Keratinocyte (primary cell): ENCODE data around the gene IPO8. TPM values are rescaled to one million over a fixed set of nuclear protein-coding genes. Genes with fewer than 3 reads are reported as not detected.

Experiments used
- DNase-seq: peaks from one replicate; pipeline ENCODE4 v3.0.0-alpha.2; 2011; ENCODE audit warnings: low read depth, missing footprints, low spot score
- FAIRE-seq: peaks from 2 replicates; lab custom pipeline; 2011; peaks lifted over from hg19 to GRCh38; lab: Jason Lieb, UNC
- H2AFZ ChIP-seq: 2 replicates; pipeline ENCODE4 v1.6.0; 2012; ENCODE audit warnings: low read length, control low read depth, inconsistent platforms; ENCODE audit not compliant: control insufficient read depth
- H3K27ac ChIP-seq: 2 replicates; pipeline ENCODE4 v1.5.1; 2011; ENCODE audit warnings: low read length; ENCODE audit not compliant: control insufficient read depth, insufficient read depth
- H3K27me3 ChIP-seq: 3 replicates; pipeline ENCODE4 v1.6.0; 2011; ENCODE audit warnings: low read length; ENCODE audit not compliant: control insufficient read depth, insufficient read depth; ENCODE audit errors: extremely low read depth
- H3K36me3 ChIP-seq, 2 experiments: 2 replicates in 1 of 2; 3 replicates in 1 of 2; pipeline ENCODE4 v1.5.1; 2011; ENCODE audit warnings: low read length in 2 of 2, mild to moderate bottlenecking in 1 of 2; ENCODE audit not compliant: control insufficient read depth in 2 of 2, insufficient read depth in 2 of 2; ENCODE audit errors: extremely low read depth in 1 of 2
- H3K4me1 ChIP-seq: 3 replicates; pipeline ENCODE4 v1.5.1; 2011; ENCODE audit warnings: low read length; ENCODE audit not compliant: control insufficient read depth, insufficient read depth; ENCODE audit errors: extremely low read depth
- H3K4me2 ChIP-seq: 3 replicates; pipeline ENCODE4 v1.6.0; 2011; ENCODE audit warnings: low read depth, low read length; ENCODE audit not compliant: control insufficient read depth, insufficient read depth; ENCODE audit errors: extremely low read depth
- H3K4me3 ChIP-seq, 3 experiments: fragments of 200-600 bp in 1 of 3; sonication (generic) in 1 of 3; 2 replicates in 2 of 3; 3 replicates in 1 of 3; pipeline ENCODE4 v1.5.1; 2011 to 2016; ENCODE audit warnings: low read length in 3 of 3, mild to moderate bottlenecking in 3 of 3, control low read depth in 2 of 3, inconsistent platforms in 1 of 3, low read depth in 1 of 3, mixed read lengths in 1 of 3, mixed run types in 1 of 3, moderate library complexity in 1 of 3; ENCODE audit not compliant: control insufficient read depth in 2 of 3, insufficient read depth in 2 of 3; ENCODE audit errors: extremely low read depth in 1 of 3
- H3K79me2 ChIP-seq: 2 replicates; pipeline ENCODE4 v1.6.0; 2012; ENCODE audit warnings: low read length; ENCODE audit not compliant: control insufficient read depth, insufficient read depth
- H3K9ac ChIP-seq: 3 replicates; pipeline ENCODE4 v1.6.0; 2011; ENCODE audit warnings: low read length; ENCODE audit not compliant: control insufficient read depth, insufficient read depth; ENCODE audit errors: extremely low read depth
- H3K9me1 ChIP-seq: 3 replicates; pipeline ENCODE4 v1.6.0; 2011; ENCODE audit warnings: low read length; ENCODE audit not compliant: control insufficient read depth, insufficient read depth; ENCODE audit errors: extremely low read depth
- H3K9me3 ChIP-seq: 2 replicates; pipeline ENCODE4 v1.5.1; 2012; ENCODE audit warnings: low read depth, low read length; ENCODE audit not compliant: control insufficient read depth
- H4K20me1 ChIP-seq: 3 replicates; pipeline ENCODE4 v1.6.0; 2011; ENCODE audit warnings: low read length; ENCODE audit not compliant: control insufficient read depth, insufficient read depth; ENCODE audit errors: extremely low read depth
- EZH2 ChIP-seq: IDR thresholded peaks from one replicate; pipeline ENCODE4 v1.6.1; 2012; ENCODE audit warnings: inconsistent platforms, mild to moderate bottlenecking, low read length, moderate library complexity
- dilution Hi-C: fragments of 300-500 bp; cut with MboI; formaldehyde crosslinking; loops from one replicate; pipeline ENCODE4 v1.7.0; 2020; ENCODE audit warnings: low sequenced_read_pairs; ENCODE audit not compliant: extremely low pct_ligation_motif_present
- polyA plus RNA-seq, 5 experiments: library from polyadenylated mRNA; depleted of rRNA in 3 of 5; stranded (reverse) in 3 of 5; stranded (forward) in 1 of 5; unstranded in 1 of 5; fragments of >200 nt; gene quantifications; 1 replicate in 1 of 5; 2 replicates in 3 of 5; 3 replicates in 1 of 5; pipeline versions ENCODE4 v1.2.1 to v1.2.3, GENCODE V29; 2011 to 2012; ENCODE audit warnings: missing spikeins in 2 of 5, low read depth in 1 of 5, low replicate concordance in 1 of 5
- TF ChIP-seq, protein P1 (sequence below), 3 experiments: IDR thresholded peaks in 1 of 3; conservative IDR thresholded peaks in 1 of 3; optimal IDR thresholded peaks in 1 of 3; 2 replicates in 2 of 3; 3 replicates in 1 of 3; pipeline versions ENCODE3 to v1.5.1; 2011; ENCODE audit warnings: low read length in 3 of 3, mild to moderate bottlenecking in 3 of 3, moderate library complexity in 2 of 3, control low read depth in 1 of 3, inconsistent platforms in 1 of 3; ENCODE audit not compliant: insufficient read depth in 2 of 3; ENCODE audit errors: extremely low read depth in 1 of 3

Gene IPO8
- polyA plus RNA-seq, 1 donor (not counting 4 experiments of a cell fraction or from before 2014, with no cell fraction given) = 18.8 TPM

DNA sequence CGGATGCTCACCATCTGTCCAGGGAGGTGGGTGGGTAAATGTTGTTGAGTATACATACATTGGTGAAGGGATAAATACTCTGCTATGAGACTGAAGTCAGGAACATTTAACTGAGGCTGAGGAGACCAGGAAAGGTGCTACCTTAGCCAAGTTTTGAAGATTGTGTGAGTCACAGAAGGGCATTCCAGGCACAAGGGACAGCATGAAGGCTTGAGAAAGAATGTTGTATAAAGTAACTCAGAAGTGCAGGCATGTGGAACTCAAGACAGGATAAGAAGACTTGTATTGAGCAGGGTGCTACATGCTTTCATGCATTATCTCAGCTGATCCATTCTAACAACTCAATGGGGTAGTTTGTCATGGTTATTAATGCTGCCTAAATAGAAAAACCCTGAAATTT, 112.7 kb downstream of the IPO8 start:
- H3K27ac ChIP-seq = no peak overlapping the region
- no peaks in the 10 kb centered on the region for H3K27me3 ChIP-seq
- dilution Hi-C loops = no loop called here
- no peaks in the 10 kb centered on the region for H3K4me1 ChIP-seq
- no peaks in the 10 kb centered on the region for H3K36me3 ChIP-seq
- no peak overlapping the region for H2AFZ ChIP-seq
- H3K9ac ChIP-seq = no peak overlapping the region
- no peaks in the 10 kb centered on the region for H3K79me2 ChIP-seq
- H3K4me2 ChIP-seq = no peak overlapping the region
- DNase-seq = no peak
- H3K4me3 ChIP-seq = no peak overlapping the region
- TF ChIP-seq, protein P1, sequence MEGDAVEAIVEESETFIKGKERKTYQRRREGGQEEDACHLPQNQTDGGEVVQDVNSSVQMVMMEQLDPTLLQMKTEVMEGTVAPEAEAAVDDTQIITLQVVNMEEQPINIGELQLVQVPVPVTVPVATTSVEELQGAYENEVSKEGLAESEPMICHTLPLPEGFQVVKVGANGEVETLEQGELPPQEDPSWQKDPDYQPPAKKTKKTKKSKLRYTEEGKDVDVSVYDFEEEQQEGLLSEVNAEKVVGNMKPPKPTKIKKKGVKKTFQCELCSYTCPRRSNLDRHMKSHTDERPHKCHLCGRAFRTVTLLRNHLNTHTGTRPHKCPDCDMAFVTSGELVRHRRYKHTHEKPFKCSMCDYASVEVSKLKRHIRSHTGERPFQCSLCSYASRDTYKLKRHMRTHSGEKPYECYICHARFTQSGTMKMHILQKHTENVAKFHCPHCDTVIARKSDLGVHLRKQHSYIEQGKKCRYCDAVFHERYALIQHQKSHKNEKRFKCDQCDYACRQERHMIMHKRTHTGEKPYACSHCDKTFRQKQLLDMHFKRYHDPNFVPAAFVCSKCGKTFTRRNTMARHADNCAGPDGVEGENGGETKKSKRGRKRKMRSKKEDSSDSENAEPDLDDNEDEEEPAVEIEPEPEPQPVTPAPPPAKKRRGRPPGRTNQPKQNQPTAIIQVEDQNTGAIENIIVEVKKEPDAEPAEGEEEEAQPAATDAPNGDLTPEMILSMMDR (optimal IDR thresholded peaks at IDR 0.05 in 1 of 3, IDR thresholded peaks at IDR 0.05 in 1 of 3, conservative IDR thresholded peaks at IDR 0.05 in 1 of 3; ENCODE audit: extremely low read depth in 1 of 3, insufficient read depth in 2 of 3, low read length in 3 of 3) = no peak
- no peak for TF ChIP-seq EZH2
- no peaks in the 10 kb centered on the region for H3K9me3 ChIP-seq
- H4K20me1 ChIP-seq = no peaks in the 10 kb centered on the region
- no peaks in the 10 kb centered on the region for H3K9me1 ChIP-seq
- no peak for FAIRE-seq

DNA sequence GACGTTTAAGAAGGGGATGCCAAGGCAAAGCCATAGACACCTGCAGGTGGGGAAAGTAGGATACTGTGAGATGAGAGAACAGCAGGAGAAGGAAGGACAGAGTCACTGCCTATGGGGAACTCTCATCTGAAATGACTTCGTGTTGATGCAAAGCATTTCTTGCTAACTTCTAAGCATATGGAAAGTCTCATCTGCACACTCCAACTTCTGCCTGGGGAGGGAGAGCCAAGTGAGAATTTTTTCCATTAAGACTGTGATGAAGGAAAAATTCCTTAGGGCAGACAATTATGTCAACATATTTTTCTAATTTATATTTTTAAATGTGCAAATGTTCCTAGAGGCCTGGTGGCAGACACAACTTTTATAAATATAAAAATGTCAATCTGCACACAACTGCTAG, 115.3 kb downstream of the IPO8 start:
- Histone ChIP-seq H3K36me3 (no peaks in the 10 kb centered on the region), H2AFZ (no peak overlapping the region), H3K27me3 (no peaks in the 10 kb centered on the region), H3K9ac (no peak overlapping the region), H4K20me1 (no peaks in the 10 kb centered on the region), H3K27ac (no peak overlapping the region), H3K9me1 (no peaks in the 10 kb centered on the region), H3K9me3 (no peaks in the 10 kb centered on the region), H3K4me1 (no peaks in the 10 kb centered on the region), H3K79me2 (no peaks in the 10 kb centered on the region), H3K4me3 (no peak overlapping the region), H3K4me2 (no peak overlapping the region)
- dilution Hi-C loops = no loop called here
- no peak for TF ChIP-seq EZH2
- TF ChIP-seq, protein P1 (optimal IDR thresholded peaks at IDR 0.05 in 1 of 3, IDR thresholded peaks at IDR 0.05 in 1 of 3, conservative IDR thresholded peaks at IDR 0.05 in 1 of 3; ENCODE audit: extremely low read depth in 1 of 3, insufficient read depth in 2 of 3, low read length in 3 of 3) = no peak
- DNase-seq (no peak), FAIRE-seq (no peak)

Other genes with a start within 250 kb of the IPO8 start
- 15.2 to 32.4 TPM (median 24.5 TPM) in 3 replicates for gene CAPRIN2, start 59.1 kb upstream of the IPO8 start, polyA plus RNA-seq
- not detected in 3 replicates for gene TSPAN11, start 230.9 kb upstream of the IPO8 start, polyA plus RNA-seq